Muscle of leg (tissue), 11 donors: ENCODE measurements around the gene FABP2. TPM values are rescaled to one million over a fixed set of nuclear protein-coding genes. Genes with fewer than 3 reads are reported as not detected.

Experiments
- DNase-seq: peaks from one replicate; pipeline ENCODE4 v3.0.0; 2013
- H3K27ac ChIP-seq: one replicate; pipeline ENCODE4 v1.5.1; 2013; ENCODE audit warnings: mild to moderate bottlenecking, low read length, control low read depth
- H3K27me3 ChIP-seq: one replicate; pipeline ENCODE4 v1.6.1; 2013; ENCODE audit warnings: low read length; ENCODE audit not compliant: control insufficient read depth, insufficient read depth
- H3K36me3 ChIP-seq: one replicate; pipeline ENCODE4 v1.6.1; 2013; ENCODE audit warnings: low read length; ENCODE audit not compliant: control insufficient read depth, insufficient read depth
- H3K4me1 ChIP-seq: one replicate; pipeline ENCODE4 v1.6.1; 2013; ENCODE audit warnings: low read length; ENCODE audit not compliant: control insufficient read depth, insufficient read depth
- H3K4me3 ChIP-seq: one replicate; pipeline ENCODE4 v1.5.1; 2013; ENCODE audit warnings: low read length, control low read depth
- H3K9me3 ChIP-seq: replicated peaks from 2 replicates; pipeline ENCODE4 v1.6.1; 2013; ENCODE audit warnings: low read depth, low read length; ENCODE audit not compliant: control insufficient read depth
- whole genome bisulfite sequencing: methylation state at CpG from one replicate; pipeline ENCODE4 v1.1.5; 2013; ENCODE audit warnings: missing lambda C conversion rate; ENCODE audit not compliant: insufficient coverage; 5-methylcytosine and 5-hydroxymethylcytosine counted together
- polyA plus RNA-seq, 8 donors: library from polyadenylated mRNA; unstranded; fragments of 120-200 nt; gene quantifications; one replicate each; pipeline versions ENCODE4 v1.2.1 to v1.2.3, GENCODE V29; 2013; ENCODE audit warnings: inconsistent platforms in 1 of 8, low replicate concordance in 1 of 8; ENCODE audit not compliant: insufficient read length in 8 of 8, insufficient read depth in 1 of 8
- total RNA-seq: library from RNA; stranded (reverse); fragments of 120-200 nt; gene quantifications from one replicate; pipeline ENCODE4 v1.2.4, GENCODE V29; 2013

FABP2 gene
- total and polyA plus RNA-seq, 9 donors = 0.08 to 4.1 (median 0.55) TPM; not detected in 5

DNA sequence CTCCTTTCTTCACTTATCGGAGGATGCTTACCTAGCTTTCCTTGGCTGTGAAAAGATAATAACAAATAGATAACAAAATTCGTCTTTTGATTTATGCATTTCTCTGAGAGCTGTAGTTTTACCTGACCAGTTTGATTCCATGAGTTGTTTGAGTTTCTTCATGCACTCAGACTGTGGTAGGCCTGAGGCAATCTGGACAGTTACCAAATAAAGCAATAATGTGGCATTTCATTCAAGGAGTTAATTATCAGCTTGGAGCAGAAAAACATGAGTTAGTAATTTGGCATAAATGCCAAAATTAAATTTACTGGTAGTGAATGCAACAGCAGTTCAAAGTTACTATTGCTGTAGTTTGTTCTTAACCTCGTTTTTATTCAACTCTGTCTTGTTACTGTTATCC is 53.5 kb downstream of the FABP2 start:
- DNase-seq = no peak
- Histone ChIP-seq H3K4me1 (no peaks in the 10 kb centered on the region), H3K4me3 (no peak overlapping the region), H3K27me3 (no peaks in the 10 kb centered on the region), H3K27ac (no peak overlapping the region), H3K9me3 (no peaks in the 10 kb centered on the region), H3K36me3 (no peaks in the 10 kb centered on the region)
- 100% methylated on average over 1 of the region's 3 CpGs for WGBS

Other genes starting within 250 kb of the FABP2 start
- 188 TPM for gene MYOZ2, start 186.3 kb downstream of the FABP2 start, total RNA-seq
- gene MYOZ2, start 186.3 kb downstream of the FABP2 start, polyA plus RNA-seq = 100 to 1,000 TPM; 165 to 256 (median 195) TPM
- 9.8 TPM for gene USP53, start 109.4 kb downstream of the FABP2 start, total RNA-seq
- 10 to 100 TPM in 1 of 8 donors, 1 to 10 TPM in 7; 5.3 to 13.4 (median 7.2) TPM for gene USP53, start 109.4 kb downstream of the FABP2 start, polyA plus RNA-seq